Body of pancreas (tissue), 4 donors: ENCODE measurements around the gene HDAC7. TPM values are rescaled to one million over a fixed set of nuclear protein-coding genes. Genes with fewer than 3 reads are reported as not detected.
"Not testable (repeated sequence)": the region's sequence is repeated elsewhere in the genome, so short reads cannot be mapped to it uniquely, and the experiment has no call there.

Experiments used
- ATAC-seq: fragments of 150-250 bp; one replicate; pipeline ENCODE4 v1.9.1; 2016
- DNase-seq, 4 donors: peaks; one replicate each; pipeline ENCODE4 v3.0.0-alpha.2; 2019
- H3K27ac ChIP-seq, 4 donors: fragments of 200-600 bp; sonication (generic); 1 replicate in 3 of 4; 2 replicates in 1 of 4; pipeline versions ENCODE4 v1.5.1 to v1.6.1; 2016 to 2019; ENCODE audit warnings: mild to moderate bottlenecking in 1 of 4, mixed read lengths in 1 of 4, moderate library complexity in 1 of 4
- H3K27me3 ChIP-seq, 2 donors: fragments of 200-600 bp; sonication (generic); one replicate each; pipeline ENCODE4 v1.6.0; 2016; ENCODE audit warnings: mild to moderate bottlenecking in 1 of 2
- H3K36me3 ChIP-seq, 2 donors: fragments of 200-600 bp; sonication (generic); replicated peaks in 1 of 2; 2 replicates each; pipeline ENCODE4 v1.5.1; 2016; ENCODE audit warnings: low read depth in 2 of 2; ENCODE audit not compliant: insufficient read depth in 1 of 2
- H3K4me1 ChIP-seq: fragments of 200-600 bp; sonication (generic); one replicate; pipeline ENCODE4 v1.6.0; 2016
- H3K4me3 ChIP-seq, 2 donors: fragments of 200-600 bp; sonication (generic); 1 replicate in 1 of 2; 2 replicates in 1 of 2; pipeline ENCODE4 v1.5.1; 2016 to 2019
- H3K9me3 ChIP-seq, 3 donors: fragments of 200-600 bp; sonication (generic); 1 replicate in 2 of 3; 2 replicates in 1 of 3; pipeline ENCODE4 v1.5.1; 2016
- POLR2A ChIP-seq, 3 donors: fragments of 450-650 bp; IDR thresholded peaks; one replicate each; pipeline ENCODE4 v1.6.1; 2016; ENCODE audit warnings: antibody characterized with exemption in 3 of 3, mild to moderate bottlenecking in 2 of 3
- WGBS, 2 donors: methylation state at CpG; one replicate each; pipeline ENCODE4 v1.1.5; 2017; 5-methylcytosine and 5-hydroxymethylcytosine counted together
- intact Hi-C: fragments of 100-400 bp; cut with DNase I; formaldehyde crosslinking; loops from one replicate; pipeline ENCODE4 v1.15.1; 2023
- total RNA-seq, 2 donors: library from RNA; depleted of rRNA; stranded (reverse); fragments of >200 nt; gene quantifications; one replicate each; pipeline ENCODE4 v1.1.0, GENCODE V29; 2016
- TF ChIP-seq, protein P1 (sequence below), 7 experiments: fragments of 450-650 bp in 4 of 7; fragments of 200-600 bp in 3 of 7; sonication (generic) in 3 of 7; IDR thresholded peaks; one replicate each; pipeline ENCODE4 v1.5.1; 2016 to 2019; ENCODE audit warnings: antibody characterized with exemption in 7 of 7

The HDAC7 gene
- total RNA-seq, 2 donors from 2014 or later = 26.2 to 26.7 TPM

DNA sequence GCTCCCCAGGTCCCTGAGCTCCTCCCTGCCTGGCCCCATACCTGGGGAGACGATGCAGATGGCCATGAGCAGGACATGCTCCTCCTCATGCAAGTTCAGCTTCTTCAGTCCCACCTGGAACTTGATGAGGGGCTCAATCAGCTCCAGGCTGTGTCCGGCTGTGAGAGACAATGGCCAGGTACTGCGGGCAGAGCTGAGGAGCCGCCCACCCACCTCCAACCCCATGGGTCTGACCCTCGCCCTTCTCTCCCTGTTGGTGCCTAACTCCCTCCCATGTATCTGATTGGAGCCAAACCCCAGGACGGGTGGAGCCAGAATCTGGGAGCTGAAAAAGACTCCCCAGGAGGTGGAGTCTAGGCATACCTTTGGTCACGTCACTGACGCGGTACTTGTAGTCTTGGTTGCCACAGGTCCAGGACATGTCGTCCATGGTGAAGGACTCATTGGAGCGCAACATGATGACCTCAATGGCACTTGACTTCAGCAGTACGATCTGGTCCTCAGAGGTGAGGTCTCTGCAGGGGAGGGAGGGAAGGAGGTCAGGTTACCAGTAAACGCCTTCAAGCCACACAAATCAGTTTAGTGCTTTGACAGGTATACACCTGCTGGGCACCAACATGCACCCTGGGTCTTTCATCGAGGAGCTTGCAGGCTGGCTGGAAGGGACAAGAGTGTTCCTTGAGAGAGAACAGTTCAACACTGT is 26.7 kb upstream of the HDAC7 start:
- DNase-seq (no peak), ATAC-seq (no peak)
- no peak overlapping the region for H3K4me3 ChIP-seq
- no peaks in the 10 kb centered on the region for H3K27me3 ChIP-seq
- no peaks in the 10 kb centered on the region for H3K36me3 ChIP-seq
- TF ChIP-seq POLR2A (IDR thresholded peaks at IDR 0.05) = no peak
- TF ChIP-seq, protein P1, sequence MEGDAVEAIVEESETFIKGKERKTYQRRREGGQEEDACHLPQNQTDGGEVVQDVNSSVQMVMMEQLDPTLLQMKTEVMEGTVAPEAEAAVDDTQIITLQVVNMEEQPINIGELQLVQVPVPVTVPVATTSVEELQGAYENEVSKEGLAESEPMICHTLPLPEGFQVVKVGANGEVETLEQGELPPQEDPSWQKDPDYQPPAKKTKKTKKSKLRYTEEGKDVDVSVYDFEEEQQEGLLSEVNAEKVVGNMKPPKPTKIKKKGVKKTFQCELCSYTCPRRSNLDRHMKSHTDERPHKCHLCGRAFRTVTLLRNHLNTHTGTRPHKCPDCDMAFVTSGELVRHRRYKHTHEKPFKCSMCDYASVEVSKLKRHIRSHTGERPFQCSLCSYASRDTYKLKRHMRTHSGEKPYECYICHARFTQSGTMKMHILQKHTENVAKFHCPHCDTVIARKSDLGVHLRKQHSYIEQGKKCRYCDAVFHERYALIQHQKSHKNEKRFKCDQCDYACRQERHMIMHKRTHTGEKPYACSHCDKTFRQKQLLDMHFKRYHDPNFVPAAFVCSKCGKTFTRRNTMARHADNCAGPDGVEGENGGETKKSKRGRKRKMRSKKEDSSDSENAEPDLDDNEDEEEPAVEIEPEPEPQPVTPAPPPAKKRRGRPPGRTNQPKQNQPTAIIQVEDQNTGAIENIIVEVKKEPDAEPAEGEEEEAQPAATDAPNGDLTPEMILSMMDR (IDR thresholded peaks at IDR 0.05) = no peak
- no peak overlapping the region for H3K27ac ChIP-seq
- no peaks in the 10 kb centered on the region for H3K4me1 ChIP-seq
- H3K9me3 ChIP-seq = no peaks in the 10 kb centered on the region
- 78 to 90% methylated on average over 13 to 14 of the region's 14 CpGs for WGBS, 2 donors
- intact Hi-C loops = no loop called here

DNA sequence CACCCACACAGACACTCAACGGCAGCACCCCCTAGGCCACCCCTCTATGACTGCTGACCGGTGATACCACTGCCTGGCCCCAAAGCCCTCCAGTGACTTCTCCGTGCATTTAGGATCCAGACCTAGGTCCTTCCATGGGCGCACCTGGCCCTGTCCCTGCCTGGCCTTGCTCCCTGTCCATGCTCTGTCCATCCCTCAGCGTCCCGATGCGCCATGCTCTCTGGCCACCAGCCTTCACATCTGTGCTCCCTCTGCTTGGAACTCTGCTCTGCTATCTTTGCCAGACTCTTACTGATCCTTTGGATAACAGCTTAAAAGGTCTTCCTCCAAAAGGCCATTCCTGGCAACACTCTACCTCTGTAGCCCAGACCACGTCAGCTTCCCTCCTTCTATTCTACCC is 25.4 kb upstream of the HDAC7 start:
- TF ChIP-seq, protein P1 (IDR thresholded peaks at IDR 0.05) = no peak
- TF ChIP-seq POLR2A (IDR thresholded peaks at IDR 0.05) = no peak
- ATAC-seq = no peak
- Histone ChIP-seq H3K4me3 (no peak overlapping the region), H3K36me3 (no peaks in the 10 kb centered on the region), H3K27ac (no peak overlapping the region), H3K27me3 (no peaks in the 10 kb centered on the region), H3K9me3 (no peaks in the 10 kb centered on the region), H3K4me1 (no peaks in the 10 kb centered on the region)
- no peak for DNase-seq
- intact Hi-C loops = no loop called here
- WGBS, 2 donors = 83 to 89% methylated on average over 7 to 8 of the region's 8 CpGs

GRCh38 chr12:47844264-47845019 is 24.7 kb upstream of the HDAC7 start:
- DNase-seq = no peak
- intact Hi-C loops = loop anchor here (5.0 kb wide), 1 partner anchor 47 kb away; no protein-coding TSS in a partner anchor
- Histone ChIP-seq H3K36me3 (no peaks in the 10 kb centered on the region), H3K4me3 (no peak overlapping the region), H3K4me1 (no peaks in the 10 kb centered on the region), H3K9me3 (no peaks in the 10 kb centered on the region), H3K27ac (no peak overlapping the region), H3K27me3 (no peaks in the 10 kb centered on the region)
- WGBS, 2 donors = 74 to 79% methylated on average over 17 to 28 of the region's 28 CpGs
- ATAC-seq = no peak
- no peak for TF ChIP-seq POLR2A (IDR thresholded peaks at IDR 0.05)
- TF ChIP-seq, protein P1 (IDR thresholded peaks at IDR 0.05) = no peak

DNA sequence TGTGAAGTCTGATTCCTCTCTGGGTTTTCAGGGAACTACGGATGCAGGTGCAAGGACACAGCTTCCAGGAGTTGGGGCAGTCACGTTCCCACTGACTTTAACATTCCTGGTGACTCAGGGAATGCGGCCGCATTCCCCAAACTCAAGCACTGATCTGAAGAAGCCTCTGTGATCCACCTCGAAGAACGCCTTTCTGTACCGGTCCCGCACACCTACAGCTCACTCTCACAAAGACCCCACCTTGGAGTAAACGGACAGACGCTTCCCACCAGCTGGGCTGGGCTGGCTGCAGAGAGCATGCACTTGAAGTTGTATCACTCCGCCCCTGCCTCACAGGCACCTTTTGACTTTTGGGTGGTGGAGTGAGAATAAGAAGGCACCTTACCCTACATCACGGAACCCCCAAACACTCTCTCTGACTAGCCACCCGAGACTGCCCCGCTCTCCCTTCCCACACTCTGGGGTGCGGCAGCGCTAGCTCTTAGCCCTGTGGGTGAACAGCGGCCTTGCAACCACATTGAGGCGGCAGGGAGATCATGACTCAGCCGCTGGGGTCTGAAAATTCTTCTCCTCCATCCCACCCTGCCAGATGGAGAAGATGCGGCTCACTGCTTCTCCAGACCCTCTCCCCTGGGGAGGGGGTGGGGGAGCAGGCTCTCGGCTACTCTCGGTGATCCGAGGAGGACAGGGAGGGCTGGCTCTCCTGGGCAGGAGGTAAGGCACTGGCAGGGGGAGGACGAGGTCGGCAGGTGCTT is 23.7 kb upstream of the HDAC7 start:
- intact Hi-C loops = loop anchor here (5.0 kb wide), 1 partner anchor 46 kb away; no protein-coding TSS in a partner anchor

GRCh38 chr12:47842543-47842942 is 22.8 kb upstream of the HDAC7 start:
- 72 to 91% methylated on average over 11 to 12 of the region's 12 CpGs for WGBS, 2 donors
- not testable (repeated sequence) for H3K9me3 ChIP-seq, H3K27me3 ChIP-seq, H3K27ac ChIP-seq, H3K4me1 ChIP-seq, H3K36me3 ChIP-seq, H3K4me3 ChIP-seq, DNase-seq, ATAC-seq
- intact Hi-C loops = loop anchor here (5.0 kb wide), 1 partner anchor 45 kb away; no protein-coding TSS in a partner anchor

More for the DNA sequence above, 23.7 kb upstream of the HDAC7 start:
- H3K4me3 ChIP-seq = no peak overlapping the region
- no peak for DNase-seq
- H3K27ac ChIP-seq = no peak overlapping the region
- no peaks in the 10 kb centered on the region for H3K27me3 ChIP-seq
- no peaks in the 10 kb centered on the region for H3K36me3 ChIP-seq
- no peaks in the 10 kb centered on the region for H3K4me1 ChIP-seq
- TF ChIP-seq, protein P1 (IDR thresholded peaks at IDR 0.05) = no peak
- no peak for TF ChIP-seq POLR2A (IDR thresholded peaks at IDR 0.05)
- WGBS, 2 donors = 81% methylated on average over 20 to 25 of the region's 25 CpGs
- no peak for ATAC-seq
- no peaks in the 10 kb centered on the region for H3K9me3 ChIP-seq
